Measurements from ENCODE around the gene BCORL1. TPM values are rescaled to one million over a fixed set of nuclear protein-coding genes. Genes with fewer than 3 reads are reported as not detected.

BCORL1 gene
- total RNA-seq, 1 donor from 2014 or later: 1.7 TPM

- DNase-seq (ENCODE audit: low read depth in 2 of 2): no peak
These were observed 27.3 kb downstream of the BCORL1 start for GRCh38 chrX:130009658-130010223.

- no peak for DNase-seq (ENCODE audit: low read depth in 2 of 2)
These were observed 30.2 kb downstream of the BCORL1 start for GRCh38 chrX:130012683-130013082.

GRCh38 chrX:130013661-130014060 is 31.2 kb downstream of the BCORL1 start:
- no peak for DNase-seq (ENCODE audit: low read depth in 2 of 2)

GRCh38 chrX:130014356-130014755 is 31.9 kb downstream of the BCORL1 start:
- DNase-seq (ENCODE audit: low read depth in 2 of 2): no peak

- no peak for DNase-seq (ENCODE audit: low read depth in 2 of 2)
These were observed 32.3 kb downstream of the BCORL1 start for GRCh38 chrX:130014770-130015169.

- no peak for DNase-seq (ENCODE audit: low read depth in 2 of 2)
These were observed 32.7 kb downstream of the BCORL1 start for GRCh38 chrX:130015181-130015580.

GRCh38 chrX:130018143-130018542 is 35.7 kb downstream of the BCORL1 start:
- DNase-seq (ENCODE audit: low read depth in 2 of 2): no peak

GRCh38 chrX:130020661-130021324 is 38.4 kb downstream of the BCORL1 start:
- DNase-seq (ENCODE audit: low read depth in 2 of 2): no peak

GRCh38 chrX:130024127-130024526 is 41.7 kb downstream of the BCORL1 start:
- DNase-seq (ENCODE audit: low read depth in 2 of 2): peak; percentile 26 to 48

- no peak for DNase-seq (ENCODE audit: low read depth in 2 of 2)
These were observed 42.8 kb downstream of the BCORL1 start for GRCh38 chrX:130025256-130025655.

GRCh38 chrX:130027569-130027968 is 45.1 kb downstream of the BCORL1 start:
- DNase-seq (ENCODE audit: low read depth in 2 of 2): no peak

GRCh38 chrX:130028196-130028595 is 45.8 kb downstream of the BCORL1 start:
- peak; percentile 7 to 56 for DNase-seq (ENCODE audit: low read depth in 2 of 2)

GRCh38 chrX:130030826-130031225 is 48.4 kb downstream of the BCORL1 start:
- DNase-seq (ENCODE audit: low read depth in 2 of 2): no peak

- DNase-seq (ENCODE audit: low read depth in 2 of 2): no peak
These were observed 50.1 kb downstream of the BCORL1 start for GRCh38 chrX:130032552-130032951.

GRCh38 chrX:130034178-130034577 is 51.7 kb downstream of the BCORL1 start:
- no peak for DNase-seq (ENCODE audit: low read depth in 2 of 2)

- DNase-seq (ENCODE audit: low read depth in 2 of 2): no peak
These were observed 57.4 kb downstream of the BCORL1 start for GRCh38 chrX:130039847-130040246.

- DNase-seq (ENCODE audit: low read depth in 2 of 2): no peak
These were observed 65.0 kb downstream of the BCORL1 start for GRCh38 chrX:130047416-130047815.

- DNase-seq (ENCODE audit: low read depth in 2 of 2): no peak
These were observed 66.3 kb downstream of the BCORL1 start for GRCh38 chrX:130048686-130049222.

GRCh38 chrX:130049821-130050220 is 67.4 kb downstream of the BCORL1 start:
- no peak for DNase-seq (ENCODE audit: low read depth in 2 of 2)

- DNase-seq (ENCODE audit: low read depth in 2 of 2): no peak
These were observed 68.9 kb downstream of the BCORL1 start for GRCh38 chrX:130051176-130051845.

GRCh38 chrX:130053236-130053635 is 70.8 kb downstream of the BCORL1 start:
- no peak for DNase-seq (ENCODE audit: low read depth in 2 of 2)

- DNase-seq (ENCODE audit: low read depth in 2 of 2): no peak
These were observed 72.7 kb downstream of the BCORL1 start for GRCh38 chrX:130055103-130055502.

GRCh38 chrX:130055899-130056298 is 73.5 kb downstream of the BCORL1 start:
- no peak for DNase-seq (ENCODE audit: low read depth in 2 of 2)

Data from dermis microvascular lymphatic vessel endothelial cell (primary cell).